SH-SY5Y (cell line): ENCODE data around the gene G3BP1.

ENCODE experiments used
- GATA2 ChIP-seq: IDR thresholded peaks from 2 replicates; pipeline ENCODE4 v1.6.1; 2011; ENCODE audit warnings: mild to moderate bottlenecking, low read depth, low read length
- GATA3 ChIP-seq: IDR thresholded peaks from 2 replicates; pipeline ENCODE4 v1.6.1; 2011; ENCODE audit warnings: low read depth, mild to moderate bottlenecking, low read length, moderate library complexity

DNA sequence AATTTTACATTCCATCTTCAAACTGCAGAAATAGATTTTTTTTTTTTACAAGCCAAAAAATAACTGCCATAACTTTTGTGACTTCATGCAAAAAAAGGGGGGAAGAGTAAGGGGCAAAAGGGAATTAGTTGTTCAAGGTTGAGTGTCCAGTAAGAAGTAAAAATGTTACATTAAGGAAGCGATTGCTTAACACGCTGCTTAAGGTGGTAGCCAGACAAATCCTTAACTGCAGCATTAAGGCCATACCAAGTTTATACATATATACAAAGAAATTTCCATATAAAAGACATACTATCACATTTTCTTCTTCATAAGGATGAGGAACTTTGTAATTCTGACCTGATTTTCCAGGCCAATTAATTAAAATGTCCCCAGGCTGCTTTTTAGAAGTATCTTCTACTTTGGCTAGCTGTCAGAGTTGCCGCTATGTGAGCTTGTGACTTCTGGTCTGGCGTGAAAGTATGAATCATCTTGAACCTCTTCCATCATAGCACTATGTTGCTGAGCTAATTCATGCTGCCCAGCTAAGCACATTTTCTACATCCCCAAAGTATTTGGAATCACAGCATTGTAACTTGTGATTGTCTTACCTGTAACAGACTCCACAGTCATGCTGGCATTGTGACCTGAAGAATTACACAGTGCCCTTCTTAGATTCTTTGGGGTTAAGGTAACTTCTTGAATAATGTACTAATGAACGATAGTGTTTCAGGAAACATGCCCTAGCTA is 40.0 kb downstream of the G3BP1 start:
- no peak for TF ChIP-seq GATA2
- TF ChIP-seq GATA3 = no peak
